ENCODE measurements around the gene GCG.

GCG gene

DNA sequence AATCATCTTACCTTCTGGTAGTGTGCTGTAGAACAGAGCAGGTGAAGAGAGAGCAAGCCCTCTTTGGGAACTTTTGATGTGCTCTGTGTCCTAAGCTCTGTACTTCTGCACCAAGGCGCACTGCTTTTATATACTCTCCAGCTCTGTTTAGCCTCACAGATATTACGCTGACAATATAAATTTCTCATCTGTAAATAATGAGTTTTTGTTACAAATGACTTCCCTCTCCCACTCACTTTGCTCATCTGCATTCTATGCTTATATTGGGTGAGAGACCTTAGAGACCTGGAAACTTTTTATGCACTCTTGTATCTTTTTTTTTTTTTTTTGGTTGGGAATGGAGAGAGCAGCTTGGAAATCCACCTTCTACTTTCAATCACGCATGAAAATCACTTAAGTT, at the start of gene GCG:
Gene GCG, minus strand, starts transcription at position 101 of the 400 bp plus-strand sequence. CDS start 3,069 bp downstream, outside the sequence.
- H2AFZ ChIP-seq (ENCODE audit: low read depth), result no peak within 1 kb of the TSS
- TF ChIP-seq, protein P1, sequence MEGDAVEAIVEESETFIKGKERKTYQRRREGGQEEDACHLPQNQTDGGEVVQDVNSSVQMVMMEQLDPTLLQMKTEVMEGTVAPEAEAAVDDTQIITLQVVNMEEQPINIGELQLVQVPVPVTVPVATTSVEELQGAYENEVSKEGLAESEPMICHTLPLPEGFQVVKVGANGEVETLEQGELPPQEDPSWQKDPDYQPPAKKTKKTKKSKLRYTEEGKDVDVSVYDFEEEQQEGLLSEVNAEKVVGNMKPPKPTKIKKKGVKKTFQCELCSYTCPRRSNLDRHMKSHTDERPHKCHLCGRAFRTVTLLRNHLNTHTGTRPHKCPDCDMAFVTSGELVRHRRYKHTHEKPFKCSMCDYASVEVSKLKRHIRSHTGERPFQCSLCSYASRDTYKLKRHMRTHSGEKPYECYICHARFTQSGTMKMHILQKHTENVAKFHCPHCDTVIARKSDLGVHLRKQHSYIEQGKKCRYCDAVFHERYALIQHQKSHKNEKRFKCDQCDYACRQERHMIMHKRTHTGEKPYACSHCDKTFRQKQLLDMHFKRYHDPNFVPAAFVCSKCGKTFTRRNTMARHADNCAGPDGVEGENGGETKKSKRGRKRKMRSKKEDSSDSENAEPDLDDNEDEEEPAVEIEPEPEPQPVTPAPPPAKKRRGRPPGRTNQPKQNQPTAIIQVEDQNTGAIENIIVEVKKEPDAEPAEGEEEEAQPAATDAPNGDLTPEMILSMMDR (conservative IDR thresholded peaks at IDR 0.05; ENCODE audit: low read depth, low read length), result no peak
- no peak within 1 kb of the TSS for H3K4me2 ChIP-seq
- no peaks in the 10 kb centered on the region for H3K79me2 ChIP-seq (ENCODE audit: insufficient read depth, low read depth)
- no peaks in the 10 kb centered on the region for H4K20me1 ChIP-seq (ENCODE audit: insufficient read depth)
- no peaks in the 10 kb centered on the region for H3K36me3 ChIP-seq (ENCODE audit: insufficient read depth)
- H3K27ac ChIP-seq, result no peak within 1 kb of the TSS
- H3K4me1 ChIP-seq (ENCODE audit: low read depth, poor library complexity, severe bottlenecking), result no peaks in the 10 kb centered on the region
- H3K4me3 ChIP-seq (IDR thresholded peaks at IDR 0.05; ENCODE audit: insufficient read depth, low read depth, low read length), result no peak within 1 kb of the TSS
- H3K9ac ChIP-seq, result no peak within 1 kb of the TSS
- no peaks in the 10 kb centered on the region for H3K27me3 ChIP-seq (ENCODE audit: insufficient read depth, low read depth)

DNA sequence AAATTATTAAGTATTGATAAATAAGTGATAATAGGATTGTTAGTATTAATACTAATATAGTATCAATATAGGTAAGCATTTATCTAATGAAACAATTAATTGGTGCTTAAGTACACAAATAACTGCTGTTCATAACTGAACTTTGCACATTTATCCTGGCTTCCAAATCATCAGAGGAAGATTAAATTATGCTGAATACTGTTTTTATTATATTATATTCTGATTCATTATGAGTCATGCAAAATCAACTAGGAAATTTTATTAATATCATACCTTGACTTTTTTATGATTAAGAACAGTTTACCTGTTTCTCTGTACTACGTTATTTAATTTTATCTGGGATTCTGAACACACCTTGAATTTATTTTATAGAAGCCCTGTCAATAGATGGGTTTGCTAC, 48.6 kb upstream of the GCG start:
- no peak overlapping the region for H3K4me2 ChIP-seq
- H3K9ac ChIP-seq, result no peak overlapping the region
- H3K27ac ChIP-seq, result no peak overlapping the region
- TF ChIP-seq, protein P1 (conservative IDR thresholded peaks at IDR 0.05; ENCODE audit: low read depth, low read length), result no peak
- H3K4me3 ChIP-seq (IDR thresholded peaks at IDR 0.05; ENCODE audit: insufficient read depth, low read depth, low read length), result no peak overlapping the region
- H4K20me1 ChIP-seq (ENCODE audit: insufficient read depth), result no peaks in the 10 kb centered on the region
- no peaks in the 10 kb centered on the region for H3K36me3 ChIP-seq (ENCODE audit: insufficient read depth)
- no peaks in the 10 kb centered on the region for H3K4me1 ChIP-seq (ENCODE audit: low read depth, poor library complexity, severe bottlenecking)
- no peaks in the 10 kb centered on the region for H3K79me2 ChIP-seq (ENCODE audit: insufficient read depth, low read depth)
- no peaks in the 10 kb centered on the region for H3K27me3 ChIP-seq (ENCODE audit: insufficient read depth, low read depth)
- no peak overlapping the region for H2AFZ ChIP-seq (ENCODE audit: low read depth)

DNA sequence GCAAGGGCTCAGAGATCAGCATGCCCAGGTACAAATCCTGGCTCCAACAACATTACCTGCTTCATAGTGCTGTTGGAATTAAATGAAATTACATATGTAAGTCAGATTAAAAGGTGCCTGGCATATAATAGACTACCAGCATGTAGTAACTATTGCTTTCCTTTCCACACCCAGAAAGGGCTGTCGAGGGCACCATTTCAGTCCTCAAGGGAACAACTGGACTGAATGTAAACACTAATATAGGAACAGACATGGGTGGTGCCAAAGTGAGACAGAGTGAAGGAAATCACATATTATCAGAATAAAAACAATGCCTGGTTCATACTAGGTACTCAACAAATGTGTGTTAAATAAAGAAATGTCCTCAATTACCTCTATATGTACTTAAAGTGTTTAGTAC, 47.9 kb upstream of the GCG start:
- H3K4me1 ChIP-seq (ENCODE audit: low read depth, poor library complexity, severe bottlenecking), result no peaks in the 10 kb centered on the region
- no peak overlapping the region for H2AFZ ChIP-seq (ENCODE audit: low read depth)
- H3K36me3 ChIP-seq (ENCODE audit: insufficient read depth), result no peaks in the 10 kb centered on the region
- no peak overlapping the region for H3K9ac ChIP-seq
- H3K27ac ChIP-seq, result no peak overlapping the region
- TF ChIP-seq, protein P1 (conservative IDR thresholded peaks at IDR 0.05; ENCODE audit: low read depth, low read length), result no peak
- no peaks in the 10 kb centered on the region for H3K27me3 ChIP-seq (ENCODE audit: insufficient read depth, low read depth)
- H3K4me3 ChIP-seq (IDR thresholded peaks at IDR 0.05; ENCODE audit: insufficient read depth, low read depth, low read length), result no peak overlapping the region
- no peaks in the 10 kb centered on the region for H4K20me1 ChIP-seq (ENCODE audit: insufficient read depth)
- no peak overlapping the region for H3K4me2 ChIP-seq
- no peaks in the 10 kb centered on the region for H3K79me2 ChIP-seq (ENCODE audit: insufficient read depth, low read depth)

DNA sequence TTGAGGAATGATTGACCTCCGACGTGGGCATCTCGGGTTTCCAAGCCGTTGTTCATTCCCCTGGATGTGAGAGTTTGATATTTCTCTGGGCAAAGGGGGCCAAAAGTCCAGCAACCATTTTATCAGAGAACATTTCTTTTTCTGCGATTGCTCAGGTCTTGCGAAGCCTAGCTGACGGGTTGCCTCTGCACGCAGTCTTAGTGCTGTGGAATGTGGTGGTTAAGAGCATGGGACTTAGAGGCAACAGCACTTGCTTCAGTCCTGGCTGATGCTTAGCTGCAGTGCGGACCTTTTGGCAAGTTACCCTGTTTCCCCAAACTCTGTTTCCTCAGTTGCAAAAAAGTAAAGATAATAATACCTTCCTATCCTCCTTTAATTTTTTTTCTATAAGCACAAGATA, 46.2 kb upstream of the GCG start:
- Histone ChIP-seq H3K36me3 (ENCODE audit: insufficient read depth) (no peaks in the 10 kb centered on the region), H3K4me1 (ENCODE audit: low read depth, poor library complexity, severe bottlenecking) (no peaks in the 10 kb centered on the region), H3K4me3 (IDR thresholded peaks at IDR 0.05; ENCODE audit: insufficient read depth, low read depth, low read length) (no peak overlapping the region), H4K20me1 (ENCODE audit: insufficient read depth) (no peaks in the 10 kb centered on the region), H3K4me2 (no peak overlapping the region), H3K27me3 (ENCODE audit: insufficient read depth, low read depth) (no peaks in the 10 kb centered on the region), H2AFZ (ENCODE audit: low read depth) (no peak overlapping the region), H3K9ac (no peak overlapping the region), H3K79me2 (ENCODE audit: insufficient read depth, low read depth) (no peaks in the 10 kb centered on the region), H3K27ac (no peak overlapping the region)
- TF ChIP-seq, protein P1 (conservative IDR thresholded peaks at IDR 0.05; ENCODE audit: low read depth, low read length), result no peak

Measured in KMS-11 (cell line).